Jurkat, Clone E6-1 (cell line): ENCODE data around the gene OR10G7. TPM values are rescaled to one million over a fixed set of nuclear protein-coding genes. Genes with fewer than 3 reads are reported as not detected.

Experiments
- DNase-seq: peaks from one replicate; pipeline ENCODE4 v3.0.0-alpha.2; 2011; ENCODE audit warnings: low read depth, low spot score
- H3K4me3 ChIP-seq: 2 replicates; pipeline ENCODE4 v1.5.1; 2011; ENCODE audit warnings: mild to moderate bottlenecking, low read length, control low read depth, moderate library complexity
- polyA plus RNA-seq: library from polyadenylated mRNA; unstranded; fragments of >200 nt; gene quantifications from one replicate; pipeline ENCODE4 v1.2.1, GENCODE V29; 2012; ENCODE audit warnings: missing spikeins; ENCODE audit not compliant: insufficient read length, insufficient read depth

Gene OR10G7, protein sequence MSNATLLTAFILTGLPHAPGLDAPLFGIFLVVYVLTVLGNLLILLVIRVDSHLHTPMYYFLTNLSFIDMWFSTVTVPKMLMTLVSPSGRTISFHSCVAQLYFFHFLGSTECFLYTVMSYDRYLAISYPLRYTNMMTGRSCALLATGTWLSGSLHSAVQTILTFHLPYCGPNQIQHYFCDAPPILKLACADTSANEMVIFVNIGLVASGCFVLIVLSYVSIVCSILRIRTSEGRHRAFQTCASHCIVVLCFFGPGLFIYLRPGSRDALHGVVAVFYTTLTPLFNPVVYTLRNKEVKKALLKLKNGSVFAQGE
- not detected for polyA plus RNA-seq

- no peak for DNase-seq
- no peak within 1 kb of the TSS for H3K4me3 ChIP-seq
Observed at GRCh38 chr11:124041254-124041653, at the start of gene OR10G7. OR10G7 (minus strand) TSS chr11:124041325; CDS start chr11:124039001, 2,324 bp downstream.

- DNase-seq = no peak
- no peak overlapping the region for H3K4me3 ChIP-seq
Observed at GRCh38 chr11:124085997-124086846, 45.1 kb upstream of the OR10G7 start.

DNA sequence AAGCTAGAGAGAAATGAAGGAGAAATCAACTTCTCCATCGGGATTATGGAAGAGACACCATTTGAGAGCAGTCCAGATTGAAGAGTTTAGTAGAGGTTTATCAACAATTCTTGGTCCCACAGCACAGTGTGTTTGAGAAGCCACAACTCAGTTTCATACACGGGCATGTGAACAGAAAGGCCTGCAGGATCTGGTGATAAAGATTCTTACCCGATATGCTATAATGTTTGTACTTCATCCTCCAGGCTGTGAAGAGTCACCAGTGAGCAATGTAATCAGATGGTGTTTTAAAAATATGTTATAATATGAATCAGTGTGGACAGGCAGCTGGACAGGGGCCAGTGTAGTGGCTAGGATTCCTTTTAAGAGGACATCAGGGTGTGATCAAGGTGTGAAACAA, 44.5 kb upstream of the OR10G7 start:
- DNase-seq = no peak
- no peak overlapping the region for H3K4me3 ChIP-seq

- no peak for DNase-seq
- no peak overlapping the region for H3K4me3 ChIP-seq
Observed at GRCh38 chr11:124082371-124082770, 41.2 kb upstream of the OR10G7 start.

- H3K4me3 ChIP-seq = no peak overlapping the region
- no peak for DNase-seq
Observed at GRCh38 chr11:124081483-124081882, 40.4 kb upstream of the OR10G7 start.

DNA sequence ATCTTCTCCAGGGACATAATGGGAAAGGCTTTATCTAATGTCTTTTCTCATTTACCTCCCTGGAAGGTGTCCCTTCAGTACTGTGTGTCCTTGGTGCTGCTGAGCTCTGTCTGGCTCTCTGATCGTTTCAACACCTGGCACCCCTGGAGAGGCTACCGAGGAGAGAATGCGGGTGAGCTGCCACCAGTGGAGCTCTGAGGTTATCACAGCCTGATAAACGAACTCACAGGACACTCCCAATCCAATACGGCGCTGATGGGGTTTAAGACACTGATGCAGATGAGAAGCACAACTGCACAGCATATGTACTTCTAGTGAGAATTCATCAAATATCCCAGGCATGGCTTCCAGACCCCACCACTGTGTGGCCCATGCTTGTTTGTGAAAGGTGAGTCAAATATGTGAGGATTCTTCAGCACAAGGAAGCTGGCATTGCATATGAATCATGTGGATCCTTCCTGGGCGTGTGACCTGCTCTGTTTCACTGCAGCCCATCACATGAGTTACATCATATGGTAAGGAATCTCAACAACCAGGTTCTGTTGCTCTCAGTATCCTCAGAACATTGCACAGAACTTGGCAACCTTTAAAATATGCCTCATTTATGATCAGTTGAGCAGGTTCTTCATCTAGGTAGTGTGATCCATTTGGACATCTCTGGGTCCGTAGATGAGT, 39.3 kb upstream of the OR10G7 start:
- DNase-seq = no peak
- H3K4me3 ChIP-seq = no peak overlapping the region

- DNase-seq = no peak
- no peak overlapping the region for H3K4me3 ChIP-seq
Observed at GRCh38 chr11:124079631-124080326, 38.7 kb upstream of the OR10G7 start.

DNA sequence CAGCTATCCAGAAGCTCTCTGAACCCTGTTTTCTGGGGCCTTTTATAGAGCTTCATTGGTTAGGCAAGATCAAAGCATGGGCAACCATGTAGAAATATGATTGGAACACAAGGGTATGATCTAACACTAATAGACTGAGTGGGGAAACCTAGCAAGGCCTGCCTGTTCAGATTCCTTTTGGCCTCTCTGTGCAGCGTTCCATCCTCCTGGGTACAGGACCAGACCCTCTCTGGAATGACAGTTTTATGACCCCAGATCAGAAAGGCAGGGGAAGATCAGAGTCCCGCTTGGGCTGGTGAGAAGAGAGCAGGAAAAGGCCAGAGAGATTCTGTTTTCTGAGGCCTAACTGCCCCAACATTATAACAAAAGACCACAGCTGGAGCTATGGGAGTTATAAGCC, 37.5 kb upstream of the OR10G7 start:
- H3K4me3 ChIP-seq = no peak overlapping the region
- DNase-seq = no peak

- no peak overlapping the region for H3K4me3 ChIP-seq
- no peak for DNase-seq
Observed at GRCh38 chr11:124077266-124077665, 36.1 kb upstream of the OR10G7 start.

DNA sequence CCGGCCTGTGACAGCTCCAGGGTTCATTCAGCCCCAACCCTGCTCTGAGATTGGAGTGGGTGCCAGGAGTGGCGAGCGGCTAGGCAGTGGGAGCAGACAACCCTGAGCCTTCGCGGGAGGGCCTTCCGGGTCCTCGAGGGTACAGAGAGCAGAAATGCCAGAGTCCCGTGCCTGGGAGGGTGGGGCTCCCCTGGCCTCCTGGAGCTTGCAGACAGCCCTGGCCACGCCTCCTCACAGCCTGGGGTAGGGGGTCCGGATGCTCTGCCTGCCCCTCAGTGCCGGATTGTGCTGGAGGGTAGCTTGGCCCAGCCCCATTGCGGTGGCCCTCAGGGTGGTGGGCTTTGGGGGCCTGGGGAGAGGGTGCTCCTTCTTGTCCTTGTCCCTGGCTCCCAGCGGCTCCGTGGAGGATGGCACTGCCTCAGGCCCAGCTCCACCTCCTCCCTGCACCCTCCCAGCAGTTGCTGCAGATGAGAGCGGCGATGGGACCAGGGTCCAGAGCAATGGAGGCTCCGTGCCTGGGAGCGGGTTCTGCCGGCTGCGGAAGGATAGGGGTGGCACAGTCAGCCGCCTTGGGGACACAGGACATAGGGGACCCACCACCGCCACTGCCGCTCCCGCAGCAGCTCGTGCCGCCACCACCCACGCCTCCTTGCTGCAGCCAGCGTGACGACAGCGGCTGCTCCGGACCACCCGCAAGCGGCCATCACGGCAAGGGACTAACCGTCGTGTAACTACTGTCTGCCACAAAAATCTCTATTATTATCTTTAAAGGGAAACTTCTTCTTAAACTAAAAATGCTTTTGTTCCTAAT, 34.9 kb upstream of the OR10G7 start:
- no peak for DNase-seq
- H3K4me3 ChIP-seq = no peak overlapping the region

DNA sequence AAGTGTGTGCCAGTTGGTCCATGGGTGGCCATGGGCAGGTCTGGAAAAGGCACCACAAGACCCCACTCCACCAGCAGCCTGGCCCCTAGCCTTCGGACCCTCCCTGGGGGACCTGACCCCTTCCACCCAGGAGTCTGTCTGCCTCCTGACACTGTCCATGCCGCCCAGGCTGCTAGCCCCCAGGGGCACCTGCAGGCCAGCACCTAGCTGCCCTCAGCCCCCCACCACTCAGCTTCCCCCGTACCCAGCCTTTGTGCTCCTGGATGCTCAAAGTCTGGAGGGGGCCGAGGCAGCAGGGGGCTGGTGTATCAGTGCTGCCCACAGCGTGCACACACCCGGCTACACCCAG, 34.3 kb upstream of the OR10G7 start:
- no peak for DNase-seq
- no peak overlapping the region for H3K4me3 ChIP-seq

DNA sequence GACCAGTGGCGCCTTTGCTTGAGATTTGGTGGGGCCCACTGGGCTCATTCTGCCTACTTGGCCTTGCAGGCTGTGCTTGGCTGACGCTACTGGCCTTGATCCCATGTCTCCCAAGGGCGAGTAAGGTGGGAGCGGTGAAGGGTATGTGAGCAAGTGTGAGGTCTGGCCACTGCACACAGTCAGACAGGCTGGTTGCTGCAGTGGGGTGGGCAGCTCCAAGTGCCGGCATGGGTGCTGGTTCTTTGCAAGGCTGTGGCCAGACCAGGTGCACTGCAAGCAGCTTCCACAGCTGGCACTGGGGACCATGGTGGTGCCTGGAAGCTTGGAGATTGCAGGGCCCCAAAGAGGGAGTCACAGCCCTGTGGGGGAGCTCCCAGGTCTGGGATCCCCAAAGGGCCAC, 33.4 kb upstream of the OR10G7 start:
- DNase-seq = no peak
- H3K4me3 ChIP-seq = no peak overlapping the region

GRCh38 chr11:124072147-124072546, 31.0 kb upstream of the OR10G7 start:
- no peak for DNase-seq

GRCh38 chr11:124071623-124071948, 30.5 kb upstream of the OR10G7 start:
- DNase-seq = no peak
- H3K4me3 ChIP-seq = no peak overlapping the region

More at GRCh38 chr11:124072147-124072546, 31.0 kb upstream of the OR10G7 start:
- H3K4me3 ChIP-seq = no peak overlapping the region

GRCh38 chr11:124070915-124071622, 29.9 kb upstream of the OR10G7 start:
- H3K4me3 ChIP-seq = no peak overlapping the region
- DNase-seq = peak; percentile 66

DNA sequence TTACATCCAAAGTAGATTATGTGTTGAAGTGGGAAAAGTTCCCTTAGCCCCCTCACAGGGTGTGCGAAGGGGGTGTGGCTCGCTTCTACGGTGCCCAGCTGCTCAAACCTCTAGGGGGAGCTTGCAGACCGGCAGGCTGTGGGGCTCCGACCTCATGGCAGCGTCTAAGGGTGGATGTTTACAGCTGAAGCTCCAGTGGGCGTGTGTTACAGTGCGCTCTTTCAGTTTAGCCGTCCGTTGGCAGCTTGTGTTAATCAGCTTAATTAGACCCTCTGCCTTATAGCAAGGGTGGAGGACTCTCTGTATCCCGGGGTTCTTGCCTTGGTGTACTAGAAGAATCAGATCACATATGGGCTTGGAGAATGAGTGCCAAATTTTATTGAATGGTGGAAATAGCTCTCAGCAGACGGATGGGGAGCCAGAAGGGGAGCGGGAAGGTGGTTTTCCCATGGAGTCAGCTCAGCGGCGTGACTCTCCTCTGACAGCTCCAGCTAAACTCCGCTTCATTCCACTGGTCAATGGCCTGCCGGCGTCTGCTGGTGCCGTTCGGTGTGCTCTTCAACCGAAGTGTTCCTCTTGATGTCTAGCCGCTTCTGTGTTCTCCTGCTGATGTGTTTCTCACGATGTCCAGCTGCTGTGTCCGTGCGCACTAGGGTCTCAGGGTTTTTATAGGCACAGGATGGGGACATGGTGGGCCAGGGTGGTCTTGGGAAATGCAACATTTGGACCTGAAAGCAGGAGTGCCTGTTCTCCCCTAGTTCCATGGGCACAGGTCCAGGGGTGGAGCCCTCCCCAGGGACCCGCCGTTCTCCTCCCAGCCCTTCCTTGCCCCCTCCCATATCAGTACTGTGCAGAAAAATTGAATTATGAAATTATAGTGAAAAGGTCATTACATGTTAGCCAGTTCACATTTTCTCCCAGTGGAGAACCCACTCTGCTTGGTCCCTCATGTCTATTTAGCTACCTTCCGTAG, 28.6 kb upstream of the OR10G7 start:
- DNase-seq = peak; percentile 62
- peak overlapping the region; percentile 23 for H3K4me3 ChIP-seq

DNA sequence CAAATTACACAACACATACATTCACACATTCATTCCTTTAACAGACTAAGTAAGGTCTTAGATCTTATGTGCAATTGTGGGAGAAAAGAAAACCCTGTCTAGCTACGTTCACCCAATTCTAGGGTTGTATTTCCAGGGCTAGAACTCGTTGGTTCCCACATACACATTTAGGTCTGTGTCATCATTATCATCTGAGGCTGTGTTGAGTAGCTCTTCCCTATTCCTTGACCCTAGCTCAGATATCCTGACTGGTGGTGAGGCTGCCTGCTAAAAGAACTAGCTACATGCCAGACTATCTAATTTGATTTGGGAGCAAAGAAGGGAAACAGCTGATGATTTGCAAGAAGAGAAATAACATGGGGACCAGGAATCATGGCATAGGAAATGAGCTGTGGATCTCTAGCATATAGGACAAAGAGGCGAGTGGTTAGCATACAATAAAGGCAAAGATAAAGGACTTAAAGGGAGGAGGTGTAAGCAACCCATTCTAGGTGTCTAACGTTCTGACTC, 27.5 kb upstream of the OR10G7 start:
- DNase-seq = no peak
- H3K4me3 ChIP-seq = no peak overlapping the region
